Measurements from ENCODE around the gene APLNR. TPM values are rescaled to one million over a fixed set of nuclear protein-coding genes. Genes with fewer than 3 reads are reported as not detected.

APLNR gene
- total and polyA plus RNA-seq, 4 donors: 3.2 to 39.4 (median 4.0) TPM

DNA sequence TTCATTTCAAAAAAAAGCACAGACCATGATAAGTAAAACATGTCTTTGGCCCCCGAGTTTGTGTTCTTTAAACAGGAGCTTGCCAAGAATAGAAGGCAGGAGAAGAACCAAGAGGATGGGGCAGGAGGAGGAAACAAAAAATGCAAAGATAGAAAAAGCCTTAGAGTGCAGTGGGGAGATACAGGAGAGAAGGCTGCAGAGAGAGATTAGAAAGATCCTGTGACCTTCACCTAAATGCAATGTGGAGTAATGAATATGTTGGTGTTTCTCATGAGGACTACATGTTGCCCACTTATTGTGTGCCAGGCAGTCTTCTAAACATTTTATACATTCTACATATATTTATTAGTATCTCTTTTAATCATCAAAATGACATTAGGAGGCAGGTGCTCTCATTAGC lies 2.3 kb upstream of the APLNR start:
- Histone ChIP-seq H3K9me3 (ENCODE audit: control insufficient read depth in 4 of 4, low read length in 3 of 4) (no peaks in the 10 kb centered on the region), H3K27me3 (ENCODE audit: control insufficient read depth in 4 of 4, insufficient read depth in 4 of 4, low read length in 3 of 4) (no peaks in the 10 kb centered on the region), H3K27ac (ENCODE audit: low read depth in 1 of 2, low read length in 2 of 2) (no peak overlapping the region), H3K4me3 (ENCODE audit: low read depth in 1 of 3, low read length in 3 of 3) (no peak overlapping the region), H3K36me3 (ENCODE audit: control insufficient read depth in 4 of 4, insufficient read depth in 3 of 4, low read depth in 1 of 4, low read length in 3 of 4) (no peaks in the 10 kb centered on the region), H3K4me1 (ENCODE audit: control insufficient read depth in 4 of 4, insufficient read depth in 4 of 4, low read length in 3 of 4) (peaks cover 13 to 33% (median 27%) of the 10 kb centered on the region in 4 donors), H3K9ac (ENCODE audit: low read depth in 1 of 2, low read length in 2 of 2) (no peak overlapping the region)
- DNase-seq (ENCODE audit: low spot score): no peak
- WGBS: 68% methylated on average over 1 of the region's 1 CpG
- TF ChIP-seq, protein P1, sequence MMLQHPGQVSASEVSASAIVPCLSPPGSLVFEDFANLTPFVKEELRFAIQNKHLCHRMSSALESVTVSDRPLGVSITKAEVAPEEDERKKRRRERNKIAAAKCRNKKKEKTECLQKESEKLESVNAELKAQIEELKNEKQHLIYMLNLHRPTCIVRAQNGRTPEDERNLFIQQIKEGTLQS (IDR thresholded peaks at IDR 0.05): no peak
- TF ChIP-seq TAF1 (conservative IDR thresholded peaks at IDR 0.05) (no peak), HNF4G (IDR thresholded peaks at IDR 0.05) (no peak), JUND (IDR thresholded peaks at IDR 0.05) (no peak), FOXA2 (IDR thresholded peaks at IDR 0.05) (no peak), HNF4A (conservative IDR thresholded peaks at IDR 0.05) (no peak), NR2F2 (IDR thresholded peaks at IDR 0.05) (no peak), SP1 (IDR thresholded peaks at IDR 0.05) (no peak), EGR1 (IDR thresholded peaks at IDR 0.05; ENCODE audit: low read depth in 2 of 2) (no peak), FOXA1 (IDR thresholded peaks at IDR 0.05) (no peak)
- TF ChIP-seq, protein P2, sequence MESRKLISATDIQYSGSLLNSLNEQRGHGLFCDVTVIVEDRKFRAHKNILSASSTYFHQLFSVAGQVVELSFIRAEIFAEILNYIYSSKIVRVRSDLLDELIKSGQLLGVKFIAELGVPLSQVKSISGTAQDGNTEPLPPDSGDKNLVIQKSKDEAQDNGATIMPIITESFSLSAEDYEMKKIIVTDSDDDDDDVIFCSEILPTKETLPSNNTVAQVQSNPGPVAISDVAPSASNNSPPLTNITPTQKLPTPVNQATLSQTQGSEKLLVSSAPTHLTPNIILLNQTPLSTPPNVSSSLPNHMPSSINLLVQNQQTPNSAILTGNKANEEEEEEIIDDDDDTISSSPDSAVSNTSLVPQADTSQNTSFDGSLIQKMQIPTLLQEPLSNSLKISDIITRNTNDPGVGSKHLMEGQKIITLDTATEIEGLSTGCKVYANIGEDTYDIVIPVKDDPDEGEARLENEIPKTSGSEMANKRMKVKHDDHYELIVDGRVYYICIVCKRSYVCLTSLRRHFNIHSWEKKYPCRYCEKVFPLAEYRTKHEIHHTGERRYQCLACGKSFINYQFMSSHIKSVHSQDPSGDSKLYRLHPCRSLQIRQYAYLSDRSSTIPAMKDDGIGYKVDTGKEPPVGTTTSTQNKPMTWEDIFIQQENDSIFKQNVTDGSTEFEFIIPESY (IDR thresholded peaks at IDR 0.05): no peak
- TF ChIP-seq, protein P3, sequence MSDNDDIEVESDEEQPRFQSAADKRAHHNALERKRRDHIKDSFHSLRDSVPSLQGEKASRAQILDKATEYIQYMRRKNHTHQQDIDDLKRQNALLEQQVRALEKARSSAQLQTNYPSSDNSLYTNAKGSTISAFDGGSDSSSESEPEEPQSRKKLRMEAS (IDR thresholded peaks at IDR 0.05): no peak
- TF ChIP-seq, protein P4, sequence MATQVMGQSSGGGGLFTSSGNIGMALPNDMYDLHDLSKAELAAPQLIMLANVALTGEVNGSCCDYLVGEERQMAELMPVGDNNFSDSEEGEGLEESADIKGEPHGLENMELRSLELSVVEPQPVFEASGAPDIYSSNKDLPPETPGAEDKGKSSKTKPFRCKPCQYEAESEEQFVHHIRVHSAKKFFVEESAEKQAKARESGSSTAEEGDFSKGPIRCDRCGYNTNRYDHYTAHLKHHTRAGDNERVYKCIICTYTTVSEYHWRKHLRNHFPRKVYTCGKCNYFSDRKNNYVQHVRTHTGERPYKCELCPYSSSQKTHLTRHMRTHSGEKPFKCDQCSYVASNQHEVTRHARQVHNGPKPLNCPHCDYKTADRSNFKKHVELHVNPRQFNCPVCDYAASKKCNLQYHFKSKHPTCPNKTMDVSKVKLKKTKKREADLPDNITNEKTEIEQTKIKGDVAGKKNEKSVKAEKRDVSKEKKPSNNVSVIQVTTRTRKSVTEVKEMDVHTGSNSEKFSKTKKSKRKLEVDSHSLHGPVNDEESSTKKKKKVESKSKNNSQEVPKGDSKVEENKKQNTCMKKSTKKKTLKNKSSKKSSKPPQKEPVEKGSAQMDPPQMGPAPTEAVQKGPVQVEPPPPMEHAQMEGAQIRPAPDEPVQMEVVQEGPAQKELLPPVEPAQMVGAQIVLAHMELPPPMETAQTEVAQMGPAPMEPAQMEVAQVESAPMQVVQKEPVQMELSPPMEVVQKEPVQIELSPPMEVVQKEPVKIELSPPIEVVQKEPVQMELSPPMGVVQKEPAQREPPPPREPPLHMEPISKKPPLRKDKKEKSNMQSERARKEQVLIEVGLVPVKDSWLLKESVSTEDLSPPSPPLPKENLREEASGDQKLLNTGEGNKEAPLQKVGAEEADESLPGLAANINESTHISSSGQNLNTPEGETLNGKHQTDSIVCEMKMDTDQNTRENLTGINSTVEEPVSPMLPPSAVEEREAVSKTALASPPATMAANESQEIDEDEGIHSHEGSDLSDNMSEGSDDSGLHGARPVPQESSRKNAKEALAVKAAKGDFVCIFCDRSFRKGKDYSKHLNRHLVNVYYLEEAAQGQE (IDR thresholded peaks at IDR 0.05): no peak

DNA sequence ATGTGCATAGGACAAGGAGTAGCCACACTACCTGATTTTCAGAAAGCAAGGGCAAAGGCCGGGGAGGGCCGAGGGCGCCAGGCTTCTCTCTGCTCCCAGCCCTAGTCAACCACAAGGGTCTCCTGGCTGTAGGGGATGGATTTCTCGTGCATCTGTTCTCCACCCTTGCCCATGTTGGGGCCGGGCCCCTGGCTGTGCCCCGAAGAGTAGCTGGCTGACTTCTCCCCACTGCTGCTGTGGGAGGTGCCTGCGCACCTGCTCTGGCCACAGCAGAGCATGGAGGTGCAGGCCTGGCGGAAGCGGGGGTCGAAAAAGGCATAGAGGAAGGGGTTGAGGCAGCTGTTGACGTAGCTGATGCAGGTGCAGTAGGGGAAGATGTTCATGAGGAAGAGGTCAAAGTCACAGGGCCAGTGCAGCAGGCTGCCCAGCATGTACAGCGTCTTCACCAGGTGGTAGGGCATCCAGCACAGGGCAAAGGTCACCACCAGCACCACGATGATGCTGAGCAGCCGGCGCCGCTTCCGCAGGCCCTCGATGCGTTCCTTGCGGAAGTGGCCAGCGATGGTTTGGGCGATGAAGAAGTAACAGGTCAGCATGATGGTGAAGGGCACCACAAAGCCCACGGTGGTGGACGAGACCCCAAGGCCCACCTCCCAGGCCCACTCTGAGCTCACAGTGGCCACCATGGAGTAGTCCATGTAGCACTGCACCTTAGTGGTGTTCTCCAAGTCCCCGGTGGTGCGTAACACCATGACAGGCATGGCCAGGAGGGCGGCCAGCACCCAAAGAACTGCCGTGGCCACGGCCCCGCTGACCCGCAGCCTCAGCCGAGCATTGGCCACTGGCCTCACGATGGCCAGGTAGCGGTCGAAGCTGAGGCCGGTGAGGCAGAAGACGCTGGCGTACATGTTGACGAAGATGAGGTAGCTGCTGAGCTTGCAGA lies 1.0 kb downstream of the APLNR start:
- no peak for DNase-seq (ENCODE audit: low spot score)
- peak overlapping the region in 1 of 2 donors; percentile 14 for H3K27ac ChIP-seq (ENCODE audit: low read depth in 1 of 2, low read length in 2 of 2)
- H3K9me3 ChIP-seq (ENCODE audit: control insufficient read depth in 4 of 4, low read length in 3 of 4): no peaks in the 10 kb centered on the region
- H3K4me1 ChIP-seq (ENCODE audit: control insufficient read depth in 4 of 4, insufficient read depth in 4 of 4, low read length in 3 of 4): peaks cover 6 to 25% (median 19%) of the 10 kb centered on the region in 4 donors
- WGBS: 82% methylated on average over 39 of the region's 39 CpGs
- no peaks in the 10 kb centered on the region for H3K36me3 ChIP-seq (ENCODE audit: control insufficient read depth in 4 of 4, insufficient read depth in 3 of 4, low read depth in 1 of 4, low read length in 3 of 4)
- TF ChIP-seq, protein P1 (IDR thresholded peaks at IDR 0.05): no peak
- TF ChIP-seq, protein P2 (IDR thresholded peaks at IDR 0.05): no peak
- TF ChIP-seq RAD21 (IDR thresholded peaks at IDR 0.05) (no peak), HNF4G (IDR thresholded peaks at IDR 0.05) (no peak), NR2F2 (IDR thresholded peaks at IDR 0.05) (no peak), TAF1 (conservative IDR thresholded peaks at IDR 0.05) (no peak)
- TF ChIP-seq, protein P4 (IDR thresholded peaks at IDR 0.05): no peak
- peaks cover 0 to 6% (median 2%) of the 10 kb centered on the region in 4 donors for H3K27me3 ChIP-seq (ENCODE audit: control insufficient read depth in 4 of 4, insufficient read depth in 4 of 4, low read length in 3 of 4)
- H3K9ac ChIP-seq (ENCODE audit: low read depth in 1 of 2, low read length in 2 of 2): no peak overlapping the region
- H3K4me3 ChIP-seq (ENCODE audit: low read depth in 1 of 3, low read length in 3 of 3): peak overlapping the region in 2 of 3 donors; percentile 10 to 43

Data from liver (tissue), 9 donors.